HEK293T (cell line): ENCODE results near the gene MOB3C.

Experiments used
- ARNT ChIP-seq: fragments of 450-650 bp; IDR thresholded peaks from 2 replicates; pipeline ENCODE4 v1.6.1; 2017; ENCODE audit warnings: mild to moderate bottlenecking
- CTBP1 ChIP-seq: fragments of 450-650 bp; IDR thresholded peaks from 2 replicates; pipeline ENCODE4 v1.6.1; 2016; ENCODE audit warnings: borderline replicate concordance
- ELF4 ChIP-seq: fragments of 450-650 bp; IDR thresholded peaks from 2 replicates; pipeline ENCODE4 v1.6.1; 2017; ENCODE audit warnings: antibody characterized with exemption
- FOXM1 ChIP-seq: fragments of 450-650 bp; IDR thresholded peaks from 2 replicates; pipeline ENCODE4 v1.6.1; 2017; ENCODE audit warnings: mild to moderate bottlenecking, borderline replicate concordance
- HDGF ChIP-seq: fragments of 450-650 bp; IDR thresholded peaks from 2 replicates; pipeline ENCODE4 v1.6.1; 2017; ENCODE audit warnings: antibody characterized with exemption, borderline replicate concordance
- L3MBTL2 ChIP-seq: fragments of 450-650 bp; conservative IDR thresholded peaks from 2 replicates; pipeline ENCODE4 v1.6.1; 2016; ENCODE audit warnings: mild to moderate bottlenecking
- NFRKB ChIP-seq: fragments of 450-650 bp; IDR thresholded peaks from 2 replicates; pipeline ENCODE4 v1.6.1; 2016; ENCODE audit warnings: mild to moderate bottlenecking, moderate library complexity
- PKNOX1 ChIP-seq: fragments of 450-650 bp; IDR thresholded peaks from 2 replicates; pipeline ENCODE4 v1.6.1; 2016
- SP1 ChIP-seq: fragments of 450-650 bp; IDR thresholded peaks from 2 replicates; pipeline ENCODE4 v1.6.1; 2017
- SUZ12 ChIP-seq: fragments of 450-650 bp; IDR thresholded peaks from 2 replicates; pipeline ENCODE4 v1.6.1; 2016; ENCODE audit warnings: mild to moderate bottlenecking
- TARDBP ChIP-seq: fragments of 450-650 bp; IDR thresholded peaks from 2 replicates; pipeline ENCODE4 v1.6.1; 2016
- ZNF384 ChIP-seq: fragments of 450-650 bp; IDR thresholded peaks from 2 replicates; pipeline ENCODE4 v1.6.1; 2016

DNA sequence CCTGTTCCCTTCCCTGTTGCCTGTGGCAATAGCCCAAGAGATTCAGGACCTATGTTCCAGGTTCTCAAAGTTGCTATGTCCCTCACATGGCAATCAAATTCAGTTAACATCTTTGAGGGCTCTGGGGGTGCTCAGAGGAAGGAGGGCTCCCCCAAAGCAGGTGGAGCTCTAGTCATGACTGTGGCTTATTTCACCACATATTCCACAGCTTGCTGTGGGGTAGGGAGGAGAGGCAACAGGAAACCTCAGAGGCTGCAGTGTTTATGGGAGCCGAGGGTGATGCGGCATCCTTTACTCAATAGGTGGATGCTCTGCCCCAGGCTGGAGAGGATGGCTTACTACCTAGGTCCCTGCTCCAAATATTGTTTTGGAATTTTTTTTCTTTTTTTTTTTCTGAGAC lies 11.4 kb downstream of the MOB3C start:
- TF ChIP-seq ZNF384 (no peak), CTBP1 (no peak), SP1 (no peak), ARNT (no peak), ELF4 (no peak), SUZ12 (no peak), TARDBP (no peak), NFRKB (no peak), L3MBTL2 (no peak), PKNOX1 (no peak), FOXM1 (no peak), HDGF (no peak)
